HS-5 (cell line): Measurements from ENCODE around the gene TBX20.

Source experiments
- DNase-seq: peaks from one replicate; pipeline ENCODE4 v3.0.0-alpha.2; 2012; ENCODE audit warnings: low read depth

The TBX20 gene

GRCh38 chr7:35253710-35254495, at the start of gene TBX20:
TBX20 (minus strand) TSS chr7:35254100; CDS start chr7:35253620, 480 bp downstream.
- peak; percentile 38 for DNase-seq

GRCh38 chr7:35289376-35289775, 35.5 kb upstream of the TBX20 start:
- no peak for DNase-seq

DNA sequence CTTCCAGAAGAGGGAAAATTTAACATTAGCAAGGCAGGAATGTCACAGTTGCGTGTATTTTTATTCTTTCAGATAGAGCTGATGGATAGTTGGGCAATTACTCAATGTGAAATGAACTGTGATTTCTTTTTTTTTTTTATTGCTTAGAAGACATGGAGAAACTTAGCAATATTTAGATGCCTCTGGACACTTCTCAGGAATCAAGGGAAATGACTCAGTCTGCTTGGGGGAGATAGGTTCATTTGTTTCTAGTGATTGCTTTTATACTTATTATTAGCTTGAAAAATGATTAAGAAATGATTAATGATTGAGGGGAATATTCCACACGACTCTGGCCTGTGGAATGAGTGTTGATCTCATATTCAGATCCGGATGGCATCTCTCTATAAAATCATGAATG, 33.1 kb upstream of the TBX20 start:
- no peak for DNase-seq

DNA sequence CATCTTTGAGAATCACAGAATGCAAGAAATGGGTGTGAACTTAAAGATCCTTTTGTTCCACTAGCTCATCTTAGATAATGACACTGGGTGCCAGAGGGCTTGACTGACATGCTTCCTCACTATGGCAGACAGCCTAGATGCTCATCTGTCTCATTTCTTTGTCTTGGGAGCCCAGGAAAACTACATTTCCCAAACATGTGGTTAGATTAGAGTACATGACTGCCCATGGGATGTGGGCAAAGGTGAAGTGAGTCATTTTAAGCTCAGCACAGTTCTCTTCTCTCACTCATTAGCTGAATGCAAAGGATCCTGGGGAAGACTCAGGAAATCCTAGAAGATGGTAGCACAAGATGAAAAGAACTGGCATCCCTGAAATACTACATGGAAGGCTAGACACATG, 32.5 kb upstream of the TBX20 start:
- DNase-seq, result peak; percentile 81

GRCh38 chr7:35285799-35286198, 31.9 kb upstream of the TBX20 start:
- DNase-seq, result no peak

GRCh38 chr7:35280902-35281301, 27.0 kb upstream of the TBX20 start:
- DNase-seq, result no peak

DNA sequence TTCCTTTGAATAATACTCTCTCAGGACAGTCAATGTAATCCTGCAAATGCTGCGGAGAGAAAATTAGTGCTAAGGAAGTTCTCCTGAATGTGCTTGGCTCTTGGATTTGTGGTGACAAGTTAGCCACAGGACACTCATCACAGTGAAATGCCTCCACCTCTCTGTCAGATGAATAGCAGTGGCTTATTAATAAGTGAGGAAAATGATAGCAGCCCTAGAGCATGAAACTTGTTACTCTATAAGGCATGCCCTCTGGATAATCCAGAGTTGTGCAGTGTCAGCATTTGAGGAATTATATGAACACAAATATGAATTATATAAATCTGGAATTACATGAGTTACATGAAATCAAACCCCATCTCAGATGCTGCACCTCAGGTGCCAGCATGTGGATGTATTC, 23.5 kb upstream of the TBX20 start:
- DNase-seq, result no peak

DNA sequence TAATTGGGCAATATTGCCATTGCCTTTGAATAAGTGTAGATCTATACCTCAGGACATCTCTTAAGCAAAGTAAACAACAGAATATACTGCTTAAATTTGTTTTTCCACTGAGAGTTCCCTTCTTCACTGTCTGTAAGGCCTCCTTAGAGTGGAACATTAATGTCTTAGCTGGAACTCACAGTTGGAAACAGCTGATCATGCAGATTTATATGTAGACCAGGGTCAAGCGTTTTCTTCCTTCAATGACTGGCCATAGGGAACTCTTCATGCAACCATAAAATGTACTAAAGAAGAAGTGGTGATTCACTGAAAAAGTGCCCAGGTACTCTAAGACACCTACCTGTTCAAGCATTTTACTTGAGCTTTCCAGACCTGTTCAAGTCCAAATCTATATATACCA, 18.3 kb upstream of the TBX20 start:
- DNase-seq, result no peak

GRCh38 chr7:35268953-35269352, 15.1 kb upstream of the TBX20 start:
- DNase-seq, result no peak

- no peak for DNase-seq
Observed at GRCh38 chr7:35267411-35267810, 13.5 kb upstream of the TBX20 start.

DNA sequence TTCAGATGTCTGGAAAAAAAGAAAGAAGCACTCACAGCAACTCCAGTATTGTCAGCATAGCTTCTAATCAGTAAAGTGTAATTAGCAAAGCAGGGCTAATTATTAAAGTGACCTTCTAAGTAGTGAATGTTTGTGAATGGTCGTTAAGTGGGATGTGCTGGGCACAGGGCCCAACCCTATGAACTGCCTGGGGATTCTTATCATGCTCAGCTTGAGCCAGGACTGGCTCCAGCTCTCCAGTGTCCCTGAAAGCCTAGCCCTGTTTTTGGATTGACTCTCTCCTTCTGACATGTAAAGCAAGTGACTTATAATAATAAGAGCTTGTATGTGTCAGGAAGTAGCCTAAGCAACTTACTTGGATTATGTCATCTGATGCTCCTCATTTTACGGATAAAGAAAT, 9.5 kb upstream of the TBX20 start:
- DNase-seq, result no peak

- DNase-seq, result no peak
Observed at GRCh38 chr7:35261476-35262285, 7.8 kb upstream of the TBX20 start.

GRCh38 chr7:35261041-35261440, 7.1 kb upstream of the TBX20 start:
- no peak for DNase-seq

DNA sequence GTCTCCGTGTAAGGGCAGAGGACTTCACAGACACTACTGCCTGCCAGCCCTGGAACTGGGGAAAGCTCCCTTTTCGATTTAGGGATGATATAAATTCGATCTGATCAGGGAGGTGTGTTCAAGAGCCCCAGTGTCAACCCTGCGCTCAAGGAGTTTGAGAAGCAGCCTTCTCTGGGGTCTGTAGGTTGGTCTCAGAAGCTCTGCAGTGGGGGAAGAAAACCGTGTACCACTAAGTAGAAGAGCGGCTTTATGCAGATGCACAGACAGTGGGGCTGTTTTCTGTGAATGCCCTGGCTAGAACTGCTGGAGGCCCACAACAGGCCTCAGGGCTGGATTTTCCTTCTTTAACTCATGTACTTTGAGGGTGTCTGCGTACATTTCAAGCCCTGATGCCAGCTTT, 6.3 kb upstream of the TBX20 start:
- no peak for DNase-seq

- no peak for DNase-seq
Observed at GRCh38 chr7:35259523-35259908, 5.6 kb upstream of the TBX20 start.

GRCh38 chr7:35258868-35259522, 5.1 kb upstream of the TBX20 start:
- no peak for DNase-seq

DNA sequence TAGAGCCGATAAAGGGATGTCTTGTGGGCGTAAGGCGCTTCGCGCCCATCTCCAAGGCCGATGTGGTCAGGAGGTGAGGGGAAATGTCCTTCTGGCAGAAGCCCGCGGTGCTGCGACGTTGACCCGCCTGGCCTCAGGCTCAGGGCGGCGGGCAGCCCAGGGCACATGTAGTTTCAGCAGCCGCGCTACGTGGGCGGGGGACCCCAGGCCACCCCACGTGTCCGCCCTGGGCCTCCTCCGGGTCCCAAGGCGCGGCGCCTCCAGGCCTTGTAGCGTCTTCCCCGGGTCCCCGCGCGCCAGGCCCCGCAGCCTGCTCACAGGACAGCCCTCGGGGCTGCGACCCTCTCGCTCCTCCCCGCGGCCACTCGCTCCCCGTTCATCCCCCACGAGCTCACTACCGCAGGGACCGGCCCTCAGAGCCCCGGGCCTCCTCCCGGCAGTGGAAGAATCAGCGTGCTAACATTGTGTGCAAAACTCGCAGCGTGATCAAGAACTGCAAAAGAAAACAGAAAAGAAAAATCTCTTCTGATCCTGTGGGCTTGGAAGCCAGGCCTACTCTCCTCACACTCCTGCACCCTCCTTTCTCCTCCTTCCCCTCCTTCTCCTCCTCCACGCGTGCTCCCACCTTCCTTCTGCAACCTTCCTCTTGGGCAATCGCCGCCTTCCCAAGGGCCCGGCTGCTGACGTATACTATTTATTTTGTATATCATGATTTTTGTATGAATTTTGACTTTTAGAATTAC, 4.4 kb upstream of the TBX20 start:
- no peak for DNase-seq

GRCh38 chr7:35257251-35258124, 3.6 kb upstream of the TBX20 start:
- no peak for DNase-seq

DNA sequence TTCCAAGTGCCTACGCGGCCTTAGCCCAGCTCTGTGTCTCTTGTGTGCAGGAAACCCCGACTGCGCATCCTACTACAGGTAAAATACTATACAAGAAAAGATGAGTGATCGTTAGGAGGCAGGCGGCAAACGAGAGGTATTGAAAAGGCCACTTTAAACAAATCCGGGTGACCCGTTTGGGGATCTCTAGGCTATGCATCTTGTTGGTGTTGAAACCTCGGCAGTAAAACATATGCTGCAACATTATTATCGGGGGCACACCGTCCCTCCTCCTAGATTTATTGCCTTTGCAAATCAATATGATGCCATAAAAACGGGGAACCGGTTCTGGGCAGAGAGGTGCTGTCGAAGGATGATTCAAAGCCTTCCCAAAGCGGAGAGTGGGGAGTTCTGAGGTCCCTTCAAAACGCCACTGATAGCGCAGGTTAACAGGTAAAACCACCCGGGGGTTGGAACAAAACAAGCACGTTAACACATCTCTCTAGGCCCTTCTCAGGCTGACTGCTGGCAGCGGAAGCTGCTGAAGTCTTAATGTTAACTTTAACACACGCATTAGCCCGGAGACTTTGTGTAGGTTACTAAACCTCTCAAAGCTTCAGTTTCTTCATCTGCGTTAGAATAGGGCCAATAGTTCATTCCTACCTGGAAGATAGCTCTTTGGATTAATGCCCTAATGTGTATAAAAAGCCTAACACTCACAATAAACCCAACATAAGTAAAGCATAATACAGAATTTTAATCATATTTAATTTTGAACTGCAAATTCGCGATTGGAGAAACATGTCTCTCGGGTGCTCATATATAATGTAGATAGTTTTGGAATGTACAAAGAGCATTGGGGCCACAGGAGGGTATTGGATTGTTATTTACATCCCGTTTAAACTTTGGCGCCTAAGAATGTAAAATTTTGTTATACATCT, 2.6 kb upstream of the TBX20 start:
- DNase-seq, result no peak
